IPS DF 19.7 (cell line): ENCODE results near the gene MGAT5.

Experiments
- DNase-seq: peaks from one replicate; pipeline ENCODE4 v3.0.0-alpha.2; 2013; ENCODE audit warnings: low read depth, low spot score

MGAT5 gene

GRCh38 chr2:134256956-134257355 is 3.1 kb downstream of the MGAT5 start:
- no peak for DNase-seq

- no peak for DNase-seq
These were observed 3.6 kb downstream of the MGAT5 start for GRCh38 chr2:134257509-134257908.

DNA sequence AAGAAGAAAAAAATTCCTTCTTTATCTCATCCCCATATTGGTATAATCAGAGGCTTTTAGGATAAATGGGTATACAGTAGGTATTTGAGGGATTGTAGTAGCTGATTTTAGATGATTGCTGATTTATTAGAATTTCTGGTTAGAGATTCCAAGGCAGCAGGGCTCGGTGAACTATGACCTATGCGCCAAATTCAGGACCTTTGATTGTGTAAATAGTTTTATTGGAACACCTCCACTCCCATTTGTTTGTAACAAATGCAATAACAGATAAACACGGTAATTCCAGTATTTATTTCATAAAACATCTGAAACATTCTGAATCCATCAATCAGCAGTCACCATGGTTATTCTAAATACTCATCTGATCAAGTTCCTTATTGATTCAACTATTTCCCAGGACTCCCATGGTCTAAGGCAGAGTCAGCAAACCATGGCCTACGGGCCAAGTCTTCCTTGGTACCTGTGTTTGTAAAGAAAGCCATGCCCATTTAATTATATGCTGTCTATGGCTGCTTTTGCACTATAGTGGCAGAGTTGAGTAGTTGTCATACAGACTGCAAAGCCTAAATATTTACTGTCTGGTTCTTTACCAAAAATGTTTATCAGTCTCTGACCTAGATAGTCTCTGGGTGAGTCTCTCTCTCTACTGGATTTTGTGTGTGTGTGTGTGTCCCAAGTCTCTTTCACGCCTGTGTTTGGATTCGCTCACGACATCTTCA is 4.3 kb downstream of the MGAT5 start:
- no peak for DNase-seq

- no peak for DNase-seq
These were observed 5.0 kb downstream of the MGAT5 start for GRCh38 chr2:134258684-134259388.

GRCh38 chr2:134259571-134259970 is 5.7 kb downstream of the MGAT5 start:
- no peak for DNase-seq

GRCh38 chr2:134259994-134260393 is 6.1 kb downstream of the MGAT5 start:
- no peak for DNase-seq

DNA sequence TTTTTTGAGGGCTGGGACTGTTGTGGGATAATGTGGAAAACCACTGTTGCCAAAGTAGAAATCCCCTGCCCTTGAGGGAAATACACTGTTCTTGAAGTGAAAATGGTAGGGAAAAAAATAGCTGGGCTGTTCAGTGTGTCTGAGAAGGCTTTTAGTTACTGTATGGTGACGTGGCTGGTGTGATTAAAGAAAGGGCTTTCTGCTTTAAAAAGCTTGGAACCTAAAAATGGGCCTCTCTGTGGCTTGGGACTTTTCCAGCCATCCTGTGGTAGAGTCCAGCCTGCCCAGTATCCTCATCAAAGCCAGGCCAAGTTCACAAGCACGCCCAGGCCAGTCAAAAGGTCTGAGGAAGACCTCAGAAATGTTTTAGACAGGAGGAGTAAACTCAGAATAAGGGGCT is 6.8 kb downstream of the MGAT5 start:
- DNase-seq: no peak

DNA sequence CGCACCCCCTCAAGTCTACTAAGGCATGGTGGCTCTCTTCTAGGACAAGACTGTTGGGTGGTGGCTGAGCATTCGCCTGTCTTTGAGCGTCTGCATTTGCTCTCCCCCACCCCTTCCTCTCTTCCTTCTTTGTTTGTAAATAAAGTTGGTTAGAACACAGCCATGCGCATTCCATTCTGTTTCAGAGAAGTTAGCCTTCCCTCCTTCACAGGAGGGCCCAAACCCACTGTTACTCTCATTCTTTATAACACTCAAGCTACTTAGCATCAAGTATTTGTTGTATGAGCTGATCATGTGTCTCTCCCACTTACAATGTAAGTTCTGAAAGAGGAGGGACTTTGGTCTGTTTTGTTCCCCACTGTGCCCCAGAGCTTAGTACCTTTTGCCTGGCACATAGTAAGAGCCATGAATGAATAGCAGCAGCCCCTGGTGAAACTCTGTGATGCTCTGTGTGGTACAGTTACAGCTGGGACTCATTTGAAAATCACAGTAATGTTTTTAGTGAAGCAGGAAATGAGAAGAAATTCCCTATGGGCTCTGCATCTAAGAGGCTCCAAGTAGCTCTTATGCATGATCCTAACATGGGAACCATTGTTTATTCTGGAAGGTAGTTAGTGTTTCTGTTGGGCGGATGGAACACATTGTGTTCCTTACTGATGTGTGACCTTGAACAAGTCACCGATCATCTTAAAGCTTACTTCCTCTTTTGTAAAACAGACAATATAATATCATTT is 7.7 kb downstream of the MGAT5 start:
- DNase-seq: no peak

DNA sequence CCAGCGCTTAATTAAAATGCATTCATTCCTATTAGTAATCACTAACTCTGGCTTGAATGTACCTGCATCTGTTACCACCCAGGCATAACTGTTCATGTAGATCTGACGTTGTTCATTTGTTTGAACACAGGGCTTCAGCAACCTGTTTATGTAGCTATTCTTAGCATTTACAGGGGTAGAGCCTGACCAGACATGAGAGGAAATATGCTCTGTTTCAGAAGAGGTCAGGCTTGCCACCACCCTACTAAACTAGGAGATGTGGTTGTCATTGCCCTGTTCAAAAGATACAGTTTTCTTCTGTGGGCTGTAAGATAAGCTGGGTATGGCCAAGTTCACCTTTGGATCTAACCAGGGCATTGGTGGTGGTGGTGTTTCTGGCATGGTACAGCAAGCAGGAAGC is 8.8 kb downstream of the MGAT5 start:
- DNase-seq: no peak

DNA sequence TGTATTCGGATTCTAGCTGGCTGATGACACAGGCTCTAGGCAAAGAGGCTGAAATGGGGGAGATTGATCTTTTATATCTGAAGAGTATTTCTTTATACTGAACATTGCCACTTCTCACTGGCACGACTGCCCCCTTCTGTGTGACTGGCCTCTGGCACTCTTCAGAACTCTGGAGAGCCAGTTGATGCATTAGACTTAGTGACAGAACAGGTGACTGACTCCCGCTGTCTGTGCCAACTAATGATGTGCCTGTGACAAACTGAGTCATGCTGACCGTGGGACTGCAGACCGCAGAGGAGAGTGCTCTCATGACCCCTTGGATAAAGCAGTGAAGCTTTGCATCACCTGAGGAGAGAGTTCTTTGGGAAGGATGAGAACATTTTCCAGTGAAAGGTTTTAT is 14.4 kb downstream of the MGAT5 start:
- no peak for DNase-seq

DNA sequence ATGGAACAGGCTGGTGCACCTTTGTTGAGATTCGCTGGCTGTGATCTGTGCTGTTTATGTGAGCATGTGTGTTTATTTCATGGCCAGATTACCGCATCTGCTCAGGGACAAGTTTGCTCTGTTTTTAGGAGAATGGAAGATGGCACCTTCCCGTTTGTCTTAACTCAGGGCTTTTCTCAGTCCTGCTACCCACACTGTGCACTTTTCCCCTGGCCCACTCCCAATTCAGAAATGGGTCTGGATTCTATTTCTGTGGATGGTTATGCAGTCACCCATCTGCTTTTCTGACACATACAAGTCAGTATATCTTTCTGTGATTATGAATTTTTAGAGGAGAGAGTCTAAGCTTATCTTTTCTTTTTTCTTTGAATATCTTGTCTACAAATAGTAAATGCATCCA is 15.4 kb downstream of the MGAT5 start:
- DNase-seq: no peak

GRCh38 chr2:134269972-134270735 is 16.3 kb downstream of the MGAT5 start:
- no peak for DNase-seq

DNA sequence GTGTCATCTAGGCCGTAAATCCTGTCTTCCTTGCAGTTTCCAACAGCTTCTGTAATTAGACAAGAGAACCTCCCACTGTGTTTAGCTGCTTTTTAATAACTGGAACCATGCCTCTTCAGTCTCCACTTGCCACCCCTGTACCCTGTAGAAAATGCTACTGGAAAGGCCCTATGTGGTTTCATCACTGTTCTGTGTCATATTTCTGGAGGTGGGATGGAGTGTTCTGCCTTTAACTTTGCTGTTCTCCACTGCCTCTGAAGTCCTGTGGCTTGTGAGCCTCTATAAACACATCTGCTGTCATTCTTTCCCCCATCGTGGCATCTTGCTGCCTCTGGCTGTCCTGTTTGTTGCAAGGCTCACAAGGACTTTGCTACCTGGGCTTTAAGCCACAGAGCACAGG is 17.9 kb downstream of the MGAT5 start:
- no peak for DNase-seq

DNA sequence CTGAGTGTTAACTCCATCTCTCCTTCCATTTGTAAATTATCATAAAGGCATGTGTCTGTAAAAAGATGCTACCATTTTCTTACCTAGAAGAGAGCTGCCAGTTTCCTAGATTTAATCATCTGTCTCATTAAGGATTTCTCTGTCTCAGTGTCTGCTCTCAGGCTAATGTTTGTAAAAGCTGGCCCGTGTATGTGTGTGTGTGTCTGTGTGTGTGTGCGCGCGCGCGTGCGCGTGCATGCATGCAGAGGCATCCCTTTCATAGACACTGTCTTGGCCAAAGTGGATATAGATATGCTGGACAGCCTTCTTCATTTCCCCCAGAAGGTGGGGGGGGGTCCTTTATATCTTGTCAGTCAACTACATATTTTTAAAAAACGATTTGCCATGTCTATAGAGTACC is 18.9 kb downstream of the MGAT5 start:
- DNase-seq: no peak

- DNase-seq: no peak
These were observed 19.5 kb downstream of the MGAT5 start for GRCh38 chr2:134273256-134273983.

- no peak for DNase-seq
These were observed 20.2 kb downstream of the MGAT5 start for GRCh38 chr2:134274121-134274520.

- no peak for DNase-seq
These were observed 21.4 kb downstream of the MGAT5 start for GRCh38 chr2:134275058-134275862.

- DNase-seq: no peak
These were observed 22.7 kb downstream of the MGAT5 start for GRCh38 chr2:134276381-134277172.

DNA sequence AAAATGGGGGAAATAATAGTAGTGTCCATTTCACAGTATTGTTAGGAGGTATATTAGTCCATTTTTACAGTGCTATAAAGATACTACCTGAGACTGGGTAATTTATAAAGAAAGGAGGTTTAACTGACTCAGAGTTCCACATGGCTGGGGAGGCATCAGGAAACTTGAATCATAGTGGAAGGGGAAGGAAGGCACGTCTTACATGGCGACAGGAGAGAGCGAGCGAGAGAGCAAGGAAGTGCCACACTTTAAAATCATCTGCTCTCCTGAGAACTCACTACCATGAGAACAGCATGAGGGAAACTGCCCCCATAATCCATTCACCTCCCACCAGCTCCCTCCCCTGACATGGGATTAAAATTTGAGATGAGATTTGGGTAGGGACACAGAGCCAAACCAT is 23.4 kb downstream of the MGAT5 start:
- DNase-seq: no peak

- no peak for DNase-seq
These were observed 24.7 kb downstream of the MGAT5 start for GRCh38 chr2:134278553-134278952.
